ENCODE results near the gene CELF5.
"Not testable (repeated sequence)": the region's sequence is repeated elsewhere in the genome, so short reads cannot be mapped to it uniquely, and the experiment has no call there.

Gene CELF5

DNA sequence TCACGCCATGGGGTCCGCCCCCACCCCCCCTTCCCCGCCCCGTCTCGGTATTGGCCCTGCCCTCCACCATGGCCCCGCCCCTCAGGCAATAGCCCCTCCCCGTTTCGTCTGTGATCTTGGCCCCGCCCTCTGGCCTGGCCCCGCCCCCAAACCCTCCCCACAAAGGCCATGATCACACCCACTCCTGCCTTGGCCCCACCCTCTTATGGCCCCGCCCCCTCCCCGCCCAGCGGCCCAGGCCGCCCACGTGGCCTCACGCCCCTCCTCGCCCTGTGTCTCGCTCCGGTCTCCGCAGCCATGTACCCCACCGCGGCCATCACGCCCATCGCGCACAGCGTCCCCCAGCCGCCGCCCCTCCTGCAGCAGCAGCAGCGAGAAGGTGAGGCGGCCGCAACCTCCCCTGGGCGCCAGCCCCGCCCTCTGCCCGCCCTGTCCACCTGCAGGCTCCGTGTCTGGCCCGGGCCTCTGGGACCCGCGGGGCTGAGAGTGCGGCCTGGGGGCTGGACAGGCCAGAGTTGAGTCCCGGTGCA lies 61.3 kb downstream of the CELF5 start:
- no peak for DNase-seq (ENCODE audit: insufficient read length, low spot score)

GRCh38 chr19:3287814-3288213 lies 63.4 kb downstream of the CELF5 start:
- no peak for DNase-seq (ENCODE audit: insufficient read length, low spot score)
- no peak for FAIRE-seq

More for the DNA sequence above, 61.3 kb downstream of the CELF5 start:
- FAIRE-seq, result no peak

DNA sequence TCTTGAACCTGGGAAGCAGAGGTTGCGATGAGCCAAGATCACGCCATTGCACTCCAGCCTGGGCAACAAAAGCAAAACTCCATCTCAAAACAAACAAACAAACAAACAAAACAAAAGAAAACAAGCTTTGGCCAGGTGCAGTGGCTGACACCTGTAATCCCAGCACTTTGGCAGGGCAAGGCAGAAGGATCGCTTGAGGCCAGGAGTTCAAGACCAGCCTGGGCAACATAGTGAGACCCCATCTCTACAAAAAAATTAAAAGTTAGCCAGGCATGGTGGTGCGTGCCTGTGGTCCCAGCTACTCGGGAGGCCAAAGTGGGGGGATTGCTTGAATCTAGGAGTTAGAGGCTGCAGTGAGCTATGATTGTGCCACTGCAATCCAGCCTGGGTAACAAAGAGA lies 64.0 kb downstream of the CELF5 start:
- DNase-seq (ENCODE audit: insufficient read length, low spot score); FAIRE-seq: not testable (repeated sequence)

DNA sequence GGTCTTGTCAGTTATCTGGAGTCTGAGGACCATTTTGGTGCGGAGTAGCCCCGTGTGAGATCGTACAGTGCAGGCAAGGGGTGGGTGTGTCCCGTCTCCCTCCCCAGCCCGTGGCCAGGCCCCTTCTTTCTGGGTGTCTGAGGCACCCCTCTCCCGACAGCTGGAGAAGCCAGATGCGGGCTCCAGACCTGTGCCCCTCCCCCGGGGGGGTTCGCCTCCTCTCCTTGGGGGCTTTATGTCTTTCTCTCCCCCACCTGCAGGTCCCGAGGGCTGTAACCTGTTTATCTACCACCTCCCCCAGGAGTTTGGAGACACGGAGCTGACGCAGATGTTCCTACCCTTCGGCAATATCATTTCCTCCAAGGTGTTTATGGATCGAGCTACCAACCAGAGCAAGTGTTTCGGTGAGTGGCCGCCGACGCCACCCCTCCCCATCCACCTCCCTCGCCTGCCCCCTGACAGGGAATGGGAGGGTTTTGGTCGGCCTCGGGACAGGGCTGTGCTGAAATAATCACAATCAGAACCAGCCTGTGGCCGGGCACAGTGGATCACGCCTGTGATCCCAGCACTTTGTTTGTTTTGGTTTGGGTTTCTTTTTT lies 65.6 kb downstream of the CELF5 start:
- no peak for FAIRE-seq
- no peak for DNase-seq (ENCODE audit: insufficient read length, low spot score)

DNA sequence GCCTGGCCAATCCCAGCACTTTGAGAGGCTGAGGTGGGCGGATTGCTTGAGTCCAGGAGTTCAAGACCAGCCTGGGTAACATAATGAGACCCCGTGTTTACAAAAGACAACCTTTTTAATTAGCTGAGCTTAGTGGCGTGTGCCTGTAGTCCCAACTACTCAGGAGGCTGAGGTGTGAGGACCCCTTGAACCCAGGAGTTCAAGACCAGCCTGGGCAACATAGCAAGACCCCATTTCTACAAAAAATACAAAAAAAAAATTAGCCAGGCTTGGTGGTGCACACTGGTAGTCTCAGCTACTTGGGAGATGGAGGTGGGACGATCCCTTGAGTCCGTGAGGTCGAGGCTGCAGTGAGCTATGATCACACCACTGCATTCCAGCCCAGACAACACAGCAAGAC lies 66.4 kb downstream of the CELF5 start:
- FAIRE-seq; DNase-seq (ENCODE audit: insufficient read length, low spot score): not testable (repeated sequence)

GRCh38 chr19:3291644-3292043 lies 67.2 kb downstream of the CELF5 start:
- no peak for DNase-seq (ENCODE audit: insufficient read length, low spot score)

GRCh38 chr19:3292958-3293529 lies 68.6 kb downstream of the CELF5 start:
- DNase-seq (ENCODE audit: insufficient read length, low spot score) (no peak), FAIRE-seq (no peak)

More at GRCh38 chr19:3291644-3292043, 67.2 kb downstream of the CELF5 start:
- no peak for FAIRE-seq

DNA sequence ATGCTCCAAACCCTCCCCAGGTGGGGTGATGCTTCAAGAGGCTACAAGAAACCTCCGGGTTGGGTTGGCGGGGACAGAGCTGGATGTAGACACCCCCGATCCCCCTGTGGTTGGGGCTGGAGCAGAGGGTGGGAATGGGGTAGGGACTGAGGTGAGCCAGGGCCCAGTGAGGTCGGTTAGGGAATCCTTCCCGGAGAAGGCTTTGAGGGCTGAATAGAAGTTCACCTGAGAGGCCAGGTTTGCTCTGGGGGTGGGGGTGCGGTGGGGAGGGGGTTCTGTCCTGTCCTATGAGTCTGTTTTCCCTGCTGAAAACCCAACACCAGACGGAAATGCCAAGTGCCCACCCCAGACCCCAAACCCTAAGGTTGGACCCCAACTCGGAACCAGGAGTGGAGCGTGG lies 69.1 kb downstream of the CELF5 start:
- DNase-seq (ENCODE audit: insufficient read length, low spot score), result no peak
- no peak for FAIRE-seq

DNA sequence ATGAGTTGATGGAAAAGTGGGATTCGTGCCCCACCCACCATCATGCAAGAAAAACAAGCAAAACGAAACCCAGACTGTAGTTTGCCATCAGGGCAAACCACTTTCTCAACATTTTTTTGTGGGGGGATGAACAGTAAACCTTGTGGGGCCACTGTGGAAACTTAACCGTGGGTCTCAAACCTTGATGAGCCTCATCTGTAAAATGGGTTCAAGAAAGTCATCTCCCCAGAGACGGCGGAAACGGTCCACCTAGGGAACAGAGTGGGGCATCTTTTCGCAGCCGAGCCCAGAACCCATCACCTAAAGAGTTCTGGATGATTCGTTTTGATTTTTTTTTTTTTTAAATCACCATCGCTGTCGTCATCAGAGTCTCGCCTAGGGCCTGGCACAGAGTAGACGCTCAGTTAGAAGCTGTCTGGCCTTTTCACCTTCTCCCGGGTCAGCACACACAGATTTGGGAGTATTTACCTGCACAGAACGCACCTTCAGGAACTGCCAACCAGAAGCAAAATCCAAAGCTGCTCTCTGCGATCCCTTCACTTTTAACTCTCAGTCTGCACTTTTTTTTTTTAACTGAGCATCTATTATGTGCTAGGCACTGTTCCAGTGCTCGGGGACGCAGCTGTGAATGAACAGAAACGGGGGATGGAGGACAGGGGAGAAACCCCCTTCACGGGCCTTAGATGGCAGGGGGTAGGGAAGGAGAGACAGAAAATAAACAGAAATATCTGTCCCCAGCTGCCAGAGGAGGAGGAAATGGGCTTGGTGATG lies 69.8 kb downstream of the CELF5 start:
- FAIRE-seq, result no peak

GRCh38 chr19:3295581-3295980 lies 71.1 kb downstream of the CELF5 start:
- DNase-seq (ENCODE audit: insufficient read length, low spot score) (no peak), FAIRE-seq (no peak)

More for the DNA sequence above, 69.8 kb downstream of the CELF5 start:
- DNase-seq (ENCODE audit: insufficient read length, low spot score), result no peak

GRCh38 chr19:3296034-3296433 lies 71.6 kb downstream of the CELF5 start:
- no peak for FAIRE-seq
- DNase-seq (ENCODE audit: insufficient read length, low spot score), result no peak

- DNase-seq (ENCODE audit: insufficient read length, low spot score) (no peak), FAIRE-seq (no peak)
Measured at GRCh38 chr19:3296446-3296845, 72.0 kb downstream of the CELF5 start.

DNA sequence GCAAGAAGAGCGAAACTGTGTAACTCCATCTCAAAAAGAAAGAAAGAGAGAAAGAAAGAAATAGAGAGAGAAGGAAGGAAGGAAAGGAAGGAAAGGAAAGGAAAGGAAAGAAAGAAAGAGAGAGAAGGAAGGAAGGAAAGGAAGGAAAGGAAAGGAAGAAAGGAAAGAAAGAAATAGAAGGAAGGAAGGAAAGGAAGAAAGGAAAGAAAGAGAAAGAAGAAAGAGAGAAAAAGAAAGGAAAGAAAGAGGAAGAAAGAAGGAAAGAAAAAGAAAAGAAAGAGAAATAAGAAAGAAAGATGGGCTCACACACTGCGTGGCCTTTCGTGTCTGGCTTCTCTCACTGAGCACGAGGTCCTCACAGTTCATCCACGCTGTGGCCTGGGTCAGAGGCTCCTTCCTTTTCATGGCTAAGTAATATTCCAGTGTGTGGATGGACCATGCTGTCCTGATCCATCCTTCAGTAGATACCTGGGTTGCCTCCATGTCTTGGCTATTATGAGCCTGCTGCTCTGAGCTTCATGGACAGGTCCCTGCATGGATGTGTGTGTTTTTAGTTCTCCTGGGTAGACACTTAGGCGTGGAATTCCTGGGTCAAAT lies 74.5 kb downstream of the CELF5 start:
- DNase-seq (ENCODE audit: insufficient read length, low spot score), result no peak
- FAIRE-seq, result no peak

DNA sequence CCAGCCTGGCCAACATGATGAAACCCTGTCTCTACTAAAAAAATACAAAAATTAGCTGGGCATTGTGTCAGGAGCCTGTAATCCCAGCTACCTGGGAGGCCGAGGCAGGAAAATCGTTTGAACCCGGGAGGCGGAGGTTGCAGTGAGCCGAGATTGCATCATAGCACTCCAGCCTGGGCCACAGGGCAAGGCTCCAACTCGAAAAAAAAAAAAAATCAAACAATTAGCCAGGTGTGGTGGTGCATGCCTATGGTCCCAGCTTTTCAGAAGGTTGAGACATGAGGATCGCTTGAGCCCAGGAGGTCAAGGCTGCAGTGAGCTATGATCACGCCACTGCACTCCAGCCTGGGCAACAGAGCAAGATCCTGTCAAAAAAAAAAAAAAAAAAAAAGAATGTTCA lies 76.1 kb downstream of the CELF5 start:
- not testable (repeated sequence) for FAIRE-seq

DNA sequence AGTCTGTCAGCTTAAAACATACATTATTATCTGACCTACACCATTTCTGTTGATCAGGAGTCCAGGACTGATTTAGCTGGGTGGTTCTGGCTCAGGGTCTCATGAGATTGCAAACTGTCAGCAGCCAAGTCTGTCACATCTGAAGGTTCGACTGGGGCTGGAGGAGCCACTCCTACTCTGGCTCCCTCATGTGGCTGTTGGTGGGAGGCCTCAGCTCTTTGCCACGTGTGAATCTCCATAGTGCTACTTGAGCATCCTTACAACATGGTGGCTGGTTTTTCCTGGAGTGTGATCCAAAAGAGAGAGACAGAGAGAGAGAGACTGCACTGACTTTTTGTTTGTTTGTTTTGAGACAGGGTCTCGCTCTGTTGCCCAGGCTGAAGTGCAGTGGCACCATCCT lies 78.3 kb downstream of the CELF5 start:
- DNase-seq (ENCODE audit: insufficient read length, low spot score), result no peak
- FAIRE-seq, result no peak

More for the DNA sequence above, 76.1 kb downstream of the CELF5 start:
- not testable (repeated sequence) for DNase-seq (ENCODE audit: insufficient read length, low spot score)

- DNase-seq (ENCODE audit: insufficient read length, low spot score), result peak; percentile 71
- peak; percentile 35 for FAIRE-seq
Measured at GRCh38 chr19:3304871-3305423, 80.5 kb downstream of the CELF5 start.

- no peak for DNase-seq (ENCODE audit: insufficient read length, low spot score)
- FAIRE-seq, result no peak
Measured at GRCh38 chr19:3309724-3310123, 85.3 kb downstream of the CELF5 start.

DNA sequence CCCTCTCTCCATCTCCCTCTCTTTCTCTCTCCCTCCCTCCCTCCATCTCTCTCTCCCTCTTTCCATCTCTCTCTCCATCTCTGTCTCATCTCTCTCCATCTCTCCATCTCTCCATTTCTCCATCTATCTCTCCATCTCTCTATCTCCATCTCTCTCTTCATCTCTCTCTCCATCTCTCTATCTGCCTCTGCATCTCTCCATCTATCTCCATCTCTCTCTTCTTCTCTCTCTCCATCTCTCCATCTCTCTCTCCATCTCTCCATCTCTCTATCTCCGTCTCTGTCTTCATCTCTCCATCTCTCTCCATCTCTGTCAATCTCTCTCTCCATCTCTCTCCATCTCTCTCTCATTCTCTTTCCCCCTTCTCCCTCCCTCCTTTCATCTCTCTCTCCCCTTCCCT lies 85.8 kb downstream of the CELF5 start:
- FAIRE-seq (no peak), DNase-seq (ENCODE audit: insufficient read length, low spot score) (no peak)

DNA sequence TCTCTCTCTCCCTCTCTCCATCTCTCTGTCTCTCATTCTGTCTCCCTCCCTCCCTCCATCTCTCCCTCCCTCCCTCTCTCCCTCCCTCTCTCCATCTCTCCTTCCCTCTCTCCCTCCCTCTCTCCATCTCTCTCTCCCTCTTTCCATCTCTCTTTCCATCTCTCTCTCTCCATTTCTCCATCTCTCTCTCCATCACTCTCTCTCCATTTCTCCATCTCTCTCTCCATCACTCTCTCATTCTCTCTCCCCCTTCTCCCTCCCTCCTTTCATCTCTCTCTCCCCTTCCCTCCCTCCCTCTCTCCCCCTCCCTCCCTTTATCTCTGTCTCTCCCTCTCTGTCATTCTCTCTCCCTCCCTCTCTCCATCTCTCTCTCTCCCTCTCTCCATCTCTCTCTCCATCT lies 86.2 kb downstream of the CELF5 start:
- DNase-seq (ENCODE audit: insufficient read length, low spot score) (no peak), FAIRE-seq (no peak)

- FAIRE-seq (no peak), DNase-seq (ENCODE audit: insufficient read length, low spot score) (no peak)
Measured at GRCh38 chr19:3313199-3313575, 88.7 kb downstream of the CELF5 start.
